Fibroblast of villous mesenchyme (primary cell): Measurements from ENCODE around the gene TAF15. TPM values are rescaled to one million over a fixed set of nuclear protein-coding genes. Genes with fewer than 3 reads are reported as not detected.

Source experiments
- DNase-seq: peaks from one replicate; pipeline ENCODE4 v3.0.0-alpha.2; 2010; ENCODE audit warnings: low read depth
- H3K4me3 ChIP-seq: 2 replicates; pipeline ENCODE4 v1.5.1; 2011; ENCODE audit warnings: low read depth, mild to moderate bottlenecking, low read length
- total RNA-seq: library from RNA; depleted of rRNA; stranded (reverse); fragments of >200 nt; gene quantifications from 2 replicates; pipeline ENCODE4 v1.2.3, GENCODE V29; 2012
- TF ChIP-seq, protein P1 (sequence below): IDR thresholded peaks from 2 replicates; pipeline ENCODE4 v1.5.1; 2012; ENCODE audit warnings: low read depth, mild to moderate bottlenecking, low read length; ENCODE audit not compliant: insufficient read depth

The TAF15 gene
- total RNA-seq, 1 donor: 47.1 TPM

DNA sequence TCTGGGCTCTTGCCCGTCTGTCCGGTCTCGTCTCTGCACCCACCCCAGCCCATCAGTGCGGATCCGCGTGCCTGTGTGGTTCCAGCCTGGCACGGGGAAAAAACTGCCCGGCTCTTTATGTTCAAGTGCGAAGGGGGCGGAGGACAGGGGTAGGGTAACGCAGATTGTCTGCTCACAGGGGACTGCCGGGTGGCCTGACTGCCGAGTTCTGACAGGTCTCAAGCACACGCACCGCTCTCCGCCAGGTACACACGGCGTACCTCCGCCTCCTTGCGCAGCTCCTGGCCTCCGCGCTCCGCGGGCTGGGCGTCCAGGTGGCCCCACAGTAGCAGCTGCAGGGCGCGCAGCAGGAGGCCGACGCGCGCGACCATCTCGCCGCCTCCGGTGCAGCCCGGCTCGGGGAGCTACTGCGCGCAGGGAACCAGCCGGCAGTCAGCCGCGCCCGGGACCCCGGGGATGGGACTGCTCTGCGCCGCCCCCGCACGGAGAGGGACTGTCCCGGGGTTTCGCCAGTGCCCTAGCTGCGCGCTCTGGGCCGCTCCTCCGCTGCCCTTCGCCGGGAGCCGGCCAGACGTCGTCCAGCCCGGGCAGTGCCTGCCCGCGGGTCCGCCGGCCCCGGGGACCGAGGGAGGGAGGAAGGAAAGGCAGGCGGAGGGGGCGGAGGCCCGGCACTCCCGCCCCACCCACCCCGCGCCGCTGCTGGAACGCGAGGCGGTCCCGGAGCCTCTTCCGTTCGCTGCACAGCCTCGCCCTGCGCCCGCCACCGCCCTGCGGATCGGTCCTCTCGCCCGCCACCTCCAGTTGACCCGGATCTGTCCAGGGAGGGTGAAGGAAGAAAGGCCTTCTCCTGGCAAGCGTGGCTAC is 14.0 kb upstream of the TAF15 start, which contains the start of gene MMP28:
TSS of gene MMP28 (minus strand) at position 635 of the 864 bp plus-strand sequence. CDS start at position 371, 264 bp downstream.
- TF ChIP-seq, protein P1, sequence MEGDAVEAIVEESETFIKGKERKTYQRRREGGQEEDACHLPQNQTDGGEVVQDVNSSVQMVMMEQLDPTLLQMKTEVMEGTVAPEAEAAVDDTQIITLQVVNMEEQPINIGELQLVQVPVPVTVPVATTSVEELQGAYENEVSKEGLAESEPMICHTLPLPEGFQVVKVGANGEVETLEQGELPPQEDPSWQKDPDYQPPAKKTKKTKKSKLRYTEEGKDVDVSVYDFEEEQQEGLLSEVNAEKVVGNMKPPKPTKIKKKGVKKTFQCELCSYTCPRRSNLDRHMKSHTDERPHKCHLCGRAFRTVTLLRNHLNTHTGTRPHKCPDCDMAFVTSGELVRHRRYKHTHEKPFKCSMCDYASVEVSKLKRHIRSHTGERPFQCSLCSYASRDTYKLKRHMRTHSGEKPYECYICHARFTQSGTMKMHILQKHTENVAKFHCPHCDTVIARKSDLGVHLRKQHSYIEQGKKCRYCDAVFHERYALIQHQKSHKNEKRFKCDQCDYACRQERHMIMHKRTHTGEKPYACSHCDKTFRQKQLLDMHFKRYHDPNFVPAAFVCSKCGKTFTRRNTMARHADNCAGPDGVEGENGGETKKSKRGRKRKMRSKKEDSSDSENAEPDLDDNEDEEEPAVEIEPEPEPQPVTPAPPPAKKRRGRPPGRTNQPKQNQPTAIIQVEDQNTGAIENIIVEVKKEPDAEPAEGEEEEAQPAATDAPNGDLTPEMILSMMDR: no peak
- peak; percentile 42 for DNase-seq
- peak within 1 kb of the TSS; percentile 68 for H3K4me3 ChIP-seq

DNA sequence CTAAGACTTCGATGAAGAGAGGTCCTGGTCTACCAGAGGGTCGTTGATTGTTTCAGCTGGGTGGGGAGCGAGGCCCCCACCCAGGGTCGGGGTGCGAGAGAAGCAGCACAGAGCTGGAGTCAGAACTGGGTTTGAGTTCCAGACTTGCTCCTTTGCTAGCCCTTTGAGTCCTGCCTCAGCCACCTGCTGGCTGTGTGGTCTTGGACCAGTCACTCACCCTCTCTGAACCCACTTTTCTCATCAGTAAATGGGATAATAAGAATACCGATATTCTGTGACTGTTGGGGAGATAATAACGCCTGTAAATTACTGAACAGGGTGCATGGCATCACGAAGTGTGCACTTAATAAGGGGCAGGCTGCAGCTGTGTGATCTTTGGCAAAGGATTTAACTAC is 13.4 kb upstream of the TAF15 start:
- peak overlapping the region; percentile 68 for H3K4me3 ChIP-seq
- no peak for DNase-seq
- TF ChIP-seq, protein P1: no peak

DNA sequence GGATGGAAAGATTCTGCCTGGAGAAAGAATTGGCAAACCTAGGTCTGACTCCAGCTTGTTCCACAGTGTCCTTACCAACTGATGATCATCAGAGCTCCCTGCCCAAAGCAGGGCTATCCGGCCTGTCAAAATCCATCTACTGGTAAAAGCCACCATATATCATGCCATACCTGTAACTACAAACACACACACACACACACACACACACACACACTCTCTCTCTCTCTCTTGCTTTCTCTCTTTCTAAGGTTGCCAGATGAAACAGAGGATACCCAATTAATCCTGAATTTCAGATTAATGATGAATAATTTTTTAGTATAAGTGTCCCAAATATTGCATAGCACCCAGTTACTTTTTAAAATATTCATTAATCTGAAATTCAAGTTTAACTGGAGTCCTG is 12.3 kb upstream of the TAF15 start:
- DNase-seq: no peak
- H3K4me3 ChIP-seq: no peak overlapping the region
- TF ChIP-seq, protein P1: no peak

DNA sequence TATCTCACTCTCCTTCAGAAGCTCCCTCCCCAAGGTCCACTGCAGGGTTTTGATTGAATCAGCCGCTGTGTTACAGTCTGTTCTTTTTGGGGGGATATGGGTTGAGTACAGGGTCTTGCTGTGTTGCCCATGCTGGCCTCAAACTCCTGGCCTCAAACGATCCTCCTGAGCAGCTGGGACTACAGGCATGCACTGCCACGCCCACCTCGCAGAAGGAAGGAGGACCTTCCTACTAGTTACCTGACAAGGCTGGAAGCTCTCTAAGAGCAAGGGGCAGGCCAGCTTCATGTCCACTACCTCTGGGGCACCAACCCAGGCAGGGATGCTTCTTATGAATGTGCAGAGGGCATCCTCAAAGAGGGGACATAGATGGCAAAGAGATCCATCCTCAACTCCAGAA is 11.9 kb upstream of the TAF15 start:
- TF ChIP-seq, protein P1: no peak
- H3K4me3 ChIP-seq: no peak overlapping the region
- no peak for DNase-seq

DNA sequence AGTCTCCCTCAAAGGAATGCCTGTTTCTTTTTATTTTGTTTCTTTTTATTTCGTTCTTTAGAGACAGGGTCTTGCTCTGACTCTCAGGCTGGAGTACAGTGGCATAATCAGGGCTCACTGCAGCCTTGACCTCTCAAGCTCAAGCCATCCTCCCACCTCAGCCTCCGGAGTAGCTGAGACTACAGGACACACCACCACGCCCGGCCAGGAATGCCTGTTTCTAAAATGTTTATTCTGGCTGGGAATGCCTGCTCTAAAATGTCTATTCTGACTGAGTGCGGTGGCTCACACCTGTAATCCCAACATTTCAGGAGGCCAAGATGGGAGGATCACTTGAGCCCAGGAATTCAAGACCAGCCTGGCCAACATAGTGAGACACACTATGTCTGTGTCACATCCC is 11.4 kb upstream of the TAF15 start:
- TF ChIP-seq, protein P1: no peak
- H3K4me3 ChIP-seq: no peak overlapping the region
- DNase-seq: no peak

DNA sequence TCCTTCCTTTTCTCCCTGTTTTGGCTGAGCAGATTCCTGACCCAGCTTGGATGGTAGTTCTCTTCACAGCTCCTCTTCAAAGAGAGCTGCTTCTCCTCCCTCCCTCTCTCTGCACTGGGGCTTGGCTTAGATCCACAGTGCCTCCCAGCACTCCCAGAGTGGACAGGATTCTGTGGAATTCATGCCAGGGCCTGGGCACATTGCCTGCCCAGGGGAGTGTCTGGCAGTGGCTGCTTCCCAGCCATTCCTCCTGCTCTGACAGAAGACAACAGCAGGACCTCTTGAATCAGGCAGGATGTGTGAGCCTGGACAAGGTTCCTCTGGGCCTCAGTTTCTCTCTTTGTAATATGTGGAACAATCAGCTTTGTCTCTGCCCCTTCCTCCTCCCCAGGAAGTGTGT is 9.3 kb upstream of the TAF15 start:
- no peak overlapping the region for H3K4me3 ChIP-seq
- DNase-seq: no peak
- TF ChIP-seq, protein P1: no peak
